PC-9 (cell line): ENCODE results near the gene SPECC1L.

Source experiments
- EZH2 ChIP-seq: fragments of 200-600 bp; sonication (generic); IDR thresholded peaks from 2 replicates; pipeline ENCODE4 v1.8.0; 2017; ENCODE audit warnings: antibody characterized with exemption, low read depth
- TF ChIP-seq, protein P1 (sequence below): fragments of 200-600 bp; sonication (generic); conservative IDR thresholded peaks from 2 replicates; pipeline ENCODE4 v1.6.1; 2017; ENCODE audit warnings: mixed run types, antibody characterized with exemption, mild to moderate bottlenecking, moderate library complexity

DNA sequence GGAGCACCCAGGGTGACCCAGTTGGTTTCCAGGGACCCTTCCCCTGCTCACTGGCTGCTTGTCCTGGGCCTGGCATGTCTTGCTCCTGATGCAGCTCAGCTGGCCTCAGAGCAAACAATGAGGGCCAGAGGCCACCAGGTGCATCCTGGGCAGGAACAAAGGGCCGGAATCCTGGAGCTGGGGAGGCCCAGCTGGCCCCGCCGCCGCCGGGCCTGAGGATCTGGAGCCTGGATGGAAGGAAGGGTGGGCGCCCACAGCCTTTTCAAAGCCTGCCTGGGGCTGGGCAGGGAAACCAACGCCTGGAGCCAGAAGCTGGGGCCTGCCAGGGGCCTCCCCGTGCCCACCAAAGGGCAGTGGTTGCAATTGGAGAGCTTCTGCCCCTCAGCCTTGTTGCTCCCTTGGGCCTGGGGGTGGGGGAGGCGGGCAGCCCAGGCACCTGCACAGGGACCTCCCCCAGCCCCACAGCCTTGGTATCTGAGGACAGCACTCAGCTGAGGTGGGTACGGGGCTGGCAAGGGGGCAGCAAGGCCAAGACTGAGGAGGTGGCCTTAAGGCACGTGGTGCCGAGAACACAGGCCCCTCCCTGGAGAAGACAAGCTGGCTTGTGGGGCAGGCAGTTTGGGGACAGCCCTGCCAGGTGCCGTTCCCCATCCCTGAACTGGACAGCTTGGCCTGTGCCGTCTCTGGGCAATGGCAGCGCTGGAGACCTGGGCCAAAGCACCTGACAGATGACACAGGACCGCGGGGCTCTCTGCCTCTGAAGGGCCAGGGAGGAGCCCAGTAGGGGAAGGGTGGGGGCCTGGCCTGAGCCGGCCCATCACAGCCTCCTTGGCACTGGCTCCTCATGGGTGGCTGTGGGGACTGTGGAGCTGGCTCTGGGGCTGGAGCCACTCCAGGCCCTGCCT is 149.7 kb downstream of the SPECC1L start:
- TF ChIP-seq, protein P1, sequence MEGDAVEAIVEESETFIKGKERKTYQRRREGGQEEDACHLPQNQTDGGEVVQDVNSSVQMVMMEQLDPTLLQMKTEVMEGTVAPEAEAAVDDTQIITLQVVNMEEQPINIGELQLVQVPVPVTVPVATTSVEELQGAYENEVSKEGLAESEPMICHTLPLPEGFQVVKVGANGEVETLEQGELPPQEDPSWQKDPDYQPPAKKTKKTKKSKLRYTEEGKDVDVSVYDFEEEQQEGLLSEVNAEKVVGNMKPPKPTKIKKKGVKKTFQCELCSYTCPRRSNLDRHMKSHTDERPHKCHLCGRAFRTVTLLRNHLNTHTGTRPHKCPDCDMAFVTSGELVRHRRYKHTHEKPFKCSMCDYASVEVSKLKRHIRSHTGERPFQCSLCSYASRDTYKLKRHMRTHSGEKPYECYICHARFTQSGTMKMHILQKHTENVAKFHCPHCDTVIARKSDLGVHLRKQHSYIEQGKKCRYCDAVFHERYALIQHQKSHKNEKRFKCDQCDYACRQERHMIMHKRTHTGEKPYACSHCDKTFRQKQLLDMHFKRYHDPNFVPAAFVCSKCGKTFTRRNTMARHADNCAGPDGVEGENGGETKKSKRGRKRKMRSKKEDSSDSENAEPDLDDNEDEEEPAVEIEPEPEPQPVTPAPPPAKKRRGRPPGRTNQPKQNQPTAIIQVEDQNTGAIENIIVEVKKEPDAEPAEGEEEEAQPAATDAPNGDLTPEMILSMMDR, result no peak
- TF ChIP-seq EZH2, result no peak
